ENCODE results near the gene KLK4. TPM values are rescaled to one million over a fixed set of nuclear protein-coding genes. Genes with fewer than 3 reads are reported as not detected.

Gene KLK4
- total RNA-seq, 1 experiment from 2014 or later: 0.70 TPM

DNA sequence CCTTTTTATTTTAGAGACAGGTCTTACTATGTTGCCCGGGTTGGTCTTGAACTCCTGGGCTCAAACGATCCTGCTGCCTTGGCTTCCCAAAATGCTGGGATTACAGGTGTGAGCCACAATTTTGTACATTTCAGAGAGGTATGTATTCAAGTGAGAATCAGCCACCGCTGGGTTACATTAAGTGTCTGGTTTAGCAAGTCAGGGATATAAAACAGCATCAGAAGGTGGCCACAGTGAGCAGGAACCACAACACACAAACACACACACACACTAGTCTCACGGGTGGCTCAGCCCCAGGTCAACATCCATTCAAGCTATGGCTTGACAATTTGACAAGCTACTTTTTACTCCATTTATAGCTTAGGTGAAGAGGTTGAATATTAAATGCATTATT is 21.5 kb upstream of the KLK4 start:
- ChIA-PET CTCF (interaction anchor here (0.7 to 8.1 kb wide), 2 partner anchors 85 to 1786 kb away, joined by 3 to 93 read pairs; no protein-coding TSS in a partner anchor), POLR2A (interaction anchor here (0.7 kb wide), 1 partner anchor 154 kb away, joined by 3 read pairs; no protein-coding TSS in a partner anchor)
- ATAC-seq: no peak
- TF ChIP-seq, protein P1, sequence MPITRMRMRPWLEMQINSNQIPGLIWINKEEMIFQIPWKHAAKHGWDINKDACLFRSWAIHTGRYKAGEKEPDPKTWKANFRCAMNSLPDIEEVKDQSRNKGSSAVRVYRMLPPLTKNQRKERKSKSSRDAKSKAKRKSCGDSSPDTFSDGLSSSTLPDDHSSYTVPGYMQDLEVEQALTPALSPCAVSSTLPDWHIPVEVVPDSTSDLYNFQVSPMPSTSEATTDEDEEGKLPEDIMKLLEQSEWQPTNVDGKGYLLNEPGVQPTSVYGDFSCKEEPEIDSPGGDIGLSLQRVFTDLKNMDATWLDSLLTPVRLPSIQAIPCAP (CRISPR knock-in tag; IDR thresholded peaks at IDR 0.05): no peak
- TF ChIP-seq GTF2I (CRISPR knock-in tag; conservative IDR thresholded peaks at IDR 0.05) (no peak), GRHL2 (CRISPR knock-in tag; IDR thresholded peaks at IDR 0.05; ENCODE audit: insufficient replicate concordance, severe bottlenecking) (no peak), ZBTB21 (CRISPR knock-in tag; IDR thresholded peaks at IDR 0.05; ENCODE audit: borderline replicate concordance) (no peak), ZNF232 (CRISPR knock-in tag; IDR thresholded peaks at IDR 0.05) (no peak)
- TF ChIP-seq, protein P2, sequence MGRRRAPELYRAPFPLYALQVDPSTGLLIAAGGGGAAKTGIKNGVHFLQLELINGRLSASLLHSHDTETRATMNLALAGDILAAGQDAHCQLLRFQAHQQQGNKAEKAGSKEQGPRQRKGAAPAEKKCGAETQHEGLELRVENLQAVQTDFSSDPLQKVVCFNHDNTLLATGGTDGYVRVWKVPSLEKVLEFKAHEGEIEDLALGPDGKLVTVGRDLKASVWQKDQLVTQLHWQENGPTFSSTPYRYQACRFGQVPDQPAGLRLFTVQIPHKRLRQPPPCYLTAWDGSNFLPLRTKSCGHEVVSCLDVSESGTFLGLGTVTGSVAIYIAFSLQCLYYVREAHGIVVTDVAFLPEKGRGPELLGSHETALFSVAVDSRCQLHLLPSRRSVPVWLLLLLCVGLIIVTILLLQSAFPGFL (CRISPR knock-in tag; IDR thresholded peaks at IDR 0.05; ENCODE audit: borderline replicate concordance): no peak
- TF ChIP-seq, protein P3, sequence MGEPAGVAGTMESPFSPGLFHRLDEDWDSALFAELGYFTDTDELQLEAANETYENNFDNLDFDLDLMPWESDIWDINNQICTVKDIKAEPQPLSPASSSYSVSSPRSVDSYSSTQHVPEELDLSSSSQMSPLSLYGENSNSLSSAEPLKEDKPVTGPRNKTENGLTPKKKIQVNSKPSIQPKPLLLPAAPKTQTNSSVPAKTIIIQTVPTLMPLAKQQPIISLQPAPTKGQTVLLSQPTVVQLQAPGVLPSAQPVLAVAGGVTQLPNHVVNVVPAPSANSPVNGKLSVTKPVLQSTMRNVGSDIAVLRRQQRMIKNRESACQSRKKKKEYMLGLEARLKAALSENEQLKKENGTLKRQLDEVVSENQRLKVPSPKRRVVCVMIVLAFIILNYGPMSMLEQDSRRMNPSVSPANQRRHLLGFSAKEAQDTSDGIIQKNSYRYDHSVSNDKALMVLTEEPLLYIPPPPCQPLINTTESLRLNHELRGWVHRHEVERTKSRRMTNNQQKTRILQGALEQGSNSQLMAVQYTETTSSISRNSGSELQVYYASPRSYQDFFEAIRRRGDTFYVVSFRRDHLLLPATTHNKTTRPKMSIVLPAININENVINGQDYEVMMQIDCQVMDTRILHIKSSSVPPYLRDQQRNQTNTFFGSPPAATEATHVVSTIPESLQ (CRISPR knock-in tag; IDR thresholded peaks at IDR 0.05): no peak
- TF ChIP-seq, protein P4, sequence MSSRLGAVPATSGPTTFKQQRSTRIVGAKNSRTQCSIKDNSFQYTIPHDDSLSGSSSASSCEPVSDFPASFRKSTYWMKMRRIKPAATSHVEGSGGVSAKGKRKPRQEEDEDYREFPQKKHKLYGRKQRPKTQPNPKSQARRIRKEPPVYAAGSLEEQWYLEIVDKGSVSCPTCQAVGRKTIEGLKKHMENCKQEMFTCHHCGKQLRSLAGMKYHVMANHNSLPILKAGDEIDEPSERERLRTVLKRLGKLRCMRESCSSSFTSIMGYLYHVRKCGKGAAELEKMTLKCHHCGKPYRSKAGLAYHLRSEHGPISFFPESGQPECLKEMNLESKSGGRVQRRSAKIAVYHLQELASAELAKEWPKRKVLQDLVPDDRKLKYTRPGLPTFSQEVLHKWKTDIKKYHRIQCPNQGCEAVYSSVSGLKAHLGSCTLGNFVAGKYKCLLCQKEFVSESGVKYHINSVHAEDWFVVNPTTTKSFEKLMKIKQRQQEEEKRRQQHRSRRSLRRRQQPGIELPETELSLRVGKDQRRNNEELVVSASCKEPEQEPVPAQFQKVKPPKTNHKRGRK (CRISPR knock-in tag; IDR thresholded peaks at IDR 0.05; ENCODE audit: borderline replicate concordance): no peak
- TF ChIP-seq, protein P5, sequence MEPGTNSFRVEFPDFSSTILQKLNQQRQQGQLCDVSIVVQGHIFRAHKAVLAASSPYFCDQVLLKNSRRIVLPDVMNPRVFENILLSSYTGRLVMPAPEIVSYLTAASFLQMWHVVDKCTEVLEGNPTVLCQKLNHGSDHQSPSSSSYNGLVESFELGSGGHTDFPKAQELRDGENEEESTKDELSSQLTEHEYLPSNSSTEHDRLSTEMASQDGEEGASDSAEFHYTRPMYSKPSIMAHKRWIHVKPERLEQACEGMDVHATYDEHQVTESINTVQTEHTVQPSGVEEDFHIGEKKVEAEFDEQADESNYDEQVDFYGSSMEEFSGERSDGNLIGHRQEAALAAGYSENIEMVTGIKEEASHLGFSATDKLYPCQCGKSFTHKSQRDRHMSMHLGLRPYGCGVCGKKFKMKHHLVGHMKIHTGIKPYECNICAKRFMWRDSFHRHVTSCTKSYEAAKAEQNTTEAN (CRISPR knock-in tag; IDR thresholded peaks at IDR 0.05): no peak
- no peaks in the 10 kb centered on the region for H3K36me3 Mint-ChIP-seq
- DNase-seq (ENCODE audit: low spot score): no peak
- H3K4me1 Mint-ChIP-seq: peaks cover 6% of the 10 kb centered on the region
- no peaks in the 10 kb centered on the region for H3K9me3 Mint-ChIP-seq
- H3K27ac Mint-ChIP-seq: no peak overlapping the region
- H3K27me3 Mint-ChIP-seq (ENCODE audit: low read depth): peaks cover 34% of the 10 kb centered on the region
- no peak overlapping the region for H3K4me3 Mint-ChIP-seq

DNA sequence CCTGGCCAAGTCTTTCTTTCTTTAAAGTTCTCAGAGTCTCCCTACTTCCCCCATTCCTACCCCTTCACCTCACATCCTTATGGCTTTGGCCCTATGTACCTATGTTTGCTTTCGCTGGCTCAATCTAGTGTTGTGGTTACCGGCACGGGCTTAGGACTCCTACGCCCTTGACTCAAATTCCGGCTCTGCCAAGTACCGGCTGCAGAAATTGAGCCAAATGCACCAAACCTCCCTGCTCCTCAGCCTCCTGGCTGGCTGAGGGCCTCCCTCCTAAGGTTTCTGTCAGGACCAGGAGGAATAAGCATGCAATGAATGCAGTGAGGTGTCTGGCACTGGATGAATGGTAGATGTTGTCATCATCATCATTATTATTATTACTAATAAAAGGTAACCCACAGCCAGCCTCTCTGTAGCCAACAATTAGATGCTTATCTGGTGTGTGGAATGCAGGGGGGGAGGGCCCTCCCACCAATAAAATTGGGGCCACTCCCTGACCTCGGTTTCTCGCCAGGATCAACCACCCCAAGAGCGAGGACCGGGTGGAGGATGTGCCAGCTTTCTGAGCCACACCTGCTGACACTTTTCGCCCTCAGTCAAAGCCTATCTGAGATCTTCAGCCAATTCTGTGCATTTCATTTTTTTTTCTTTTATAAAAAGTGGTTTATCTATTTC is 21.0 kb upstream of the KLK4 start:
- H3K9me3 Mint-ChIP-seq: no peaks in the 10 kb centered on the region
- no peak overlapping the region for H3K4me3 Mint-ChIP-seq
- ChIA-PET POLR2A (no interaction called here), CTCF (interaction anchor here (0.7 to 8.1 kb wide), 2 partner anchors 85 to 1786 kb away, joined by 3 to 93 read pairs; no protein-coding TSS in a partner anchor)
- DNase-seq (ENCODE audit: low spot score): no peak
- no peak for ATAC-seq
- H3K27me3 Mint-ChIP-seq (ENCODE audit: low read depth): peaks cover 32% of the 10 kb centered on the region
- H3K36me3 Mint-ChIP-seq: no peaks in the 10 kb centered on the region
- H3K27ac Mint-ChIP-seq: no peak overlapping the region
- H3K4me1 Mint-ChIP-seq: peaks cover 6% of the 10 kb centered on the region
- no peak for TF ChIP-seq RORB (CRISPR knock-in tag; IDR thresholded peaks at IDR 0.05)
- no peak for TF ChIP-seq KAT7 (CRISPR knock-in tag; IDR thresholded peaks at IDR 0.05; ENCODE audit: borderline replicate concordance)
- TF ChIP-seq FOXJ3 (CRISPR knock-in tag; IDR thresholded peaks at IDR 0.05; ENCODE audit: borderline replicate concordance): no peak
- TF ChIP-seq, protein P6, sequence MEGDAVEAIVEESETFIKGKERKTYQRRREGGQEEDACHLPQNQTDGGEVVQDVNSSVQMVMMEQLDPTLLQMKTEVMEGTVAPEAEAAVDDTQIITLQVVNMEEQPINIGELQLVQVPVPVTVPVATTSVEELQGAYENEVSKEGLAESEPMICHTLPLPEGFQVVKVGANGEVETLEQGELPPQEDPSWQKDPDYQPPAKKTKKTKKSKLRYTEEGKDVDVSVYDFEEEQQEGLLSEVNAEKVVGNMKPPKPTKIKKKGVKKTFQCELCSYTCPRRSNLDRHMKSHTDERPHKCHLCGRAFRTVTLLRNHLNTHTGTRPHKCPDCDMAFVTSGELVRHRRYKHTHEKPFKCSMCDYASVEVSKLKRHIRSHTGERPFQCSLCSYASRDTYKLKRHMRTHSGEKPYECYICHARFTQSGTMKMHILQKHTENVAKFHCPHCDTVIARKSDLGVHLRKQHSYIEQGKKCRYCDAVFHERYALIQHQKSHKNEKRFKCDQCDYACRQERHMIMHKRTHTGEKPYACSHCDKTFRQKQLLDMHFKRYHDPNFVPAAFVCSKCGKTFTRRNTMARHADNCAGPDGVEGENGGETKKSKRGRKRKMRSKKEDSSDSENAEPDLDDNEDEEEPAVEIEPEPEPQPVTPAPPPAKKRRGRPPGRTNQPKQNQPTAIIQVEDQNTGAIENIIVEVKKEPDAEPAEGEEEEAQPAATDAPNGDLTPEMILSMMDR (IDR thresholded peaks at IDR 0.05): no peak
- TF ChIP-seq, protein P7, sequence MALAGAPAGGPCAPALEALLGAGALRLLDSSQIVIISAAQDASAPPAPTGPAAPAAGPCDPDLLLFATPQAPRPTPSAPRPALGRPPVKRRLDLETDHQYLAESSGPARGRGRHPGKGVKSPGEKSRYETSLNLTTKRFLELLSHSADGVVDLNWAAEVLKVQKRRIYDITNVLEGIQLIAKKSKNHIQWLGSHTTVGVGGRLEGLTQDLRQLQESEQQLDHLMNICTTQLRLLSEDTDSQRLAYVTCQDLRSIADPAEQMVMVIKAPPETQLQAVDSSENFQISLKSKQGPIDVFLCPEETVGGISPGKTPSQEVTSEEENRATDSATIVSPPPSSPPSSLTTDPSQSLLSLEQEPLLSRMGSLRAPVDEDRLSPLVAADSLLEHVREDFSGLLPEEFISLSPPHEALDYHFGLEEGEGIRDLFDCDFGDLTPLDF (CRISPR knock-in tag; IDR thresholded peaks at IDR 0.05): no peak
- TF ChIP-seq, protein P8, sequence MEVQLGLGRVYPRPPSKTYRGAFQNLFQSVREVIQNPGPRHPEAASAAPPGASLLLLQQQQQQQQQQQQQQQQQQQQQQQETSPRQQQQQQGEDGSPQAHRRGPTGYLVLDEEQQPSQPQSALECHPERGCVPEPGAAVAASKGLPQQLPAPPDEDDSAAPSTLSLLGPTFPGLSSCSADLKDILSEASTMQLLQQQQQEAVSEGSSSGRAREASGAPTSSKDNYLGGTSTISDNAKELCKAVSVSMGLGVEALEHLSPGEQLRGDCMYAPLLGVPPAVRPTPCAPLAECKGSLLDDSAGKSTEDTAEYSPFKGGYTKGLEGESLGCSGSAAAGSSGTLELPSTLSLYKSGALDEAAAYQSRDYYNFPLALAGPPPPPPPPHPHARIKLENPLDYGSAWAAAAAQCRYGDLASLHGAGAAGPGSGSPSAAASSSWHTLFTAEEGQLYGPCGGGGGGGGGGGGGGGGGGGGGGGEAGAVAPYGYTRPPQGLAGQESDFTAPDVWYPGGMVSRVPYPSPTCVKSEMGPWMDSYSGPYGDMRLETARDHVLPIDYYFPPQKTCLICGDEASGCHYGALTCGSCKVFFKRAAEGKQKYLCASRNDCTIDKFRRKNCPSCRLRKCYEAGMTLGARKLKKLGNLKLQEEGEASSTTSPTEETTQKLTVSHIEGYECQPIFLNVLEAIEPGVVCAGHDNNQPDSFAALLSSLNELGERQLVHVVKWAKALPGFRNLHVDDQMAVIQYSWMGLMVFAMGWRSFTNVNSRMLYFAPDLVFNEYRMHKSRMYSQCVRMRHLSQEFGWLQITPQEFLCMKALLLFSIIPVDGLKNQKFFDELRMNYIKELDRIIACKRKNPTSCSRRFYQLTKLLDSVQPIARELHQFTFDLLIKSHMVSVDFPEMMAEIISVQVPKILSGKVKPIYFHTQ (CRISPR knock-in tag; IDR thresholded peaks at IDR 0.05): no peak
- no peak for TF ChIP-seq NFE2L1 (CRISPR knock-in tag; IDR thresholded peaks at IDR 0.05)
- TF ChIP-seq, protein P9, sequence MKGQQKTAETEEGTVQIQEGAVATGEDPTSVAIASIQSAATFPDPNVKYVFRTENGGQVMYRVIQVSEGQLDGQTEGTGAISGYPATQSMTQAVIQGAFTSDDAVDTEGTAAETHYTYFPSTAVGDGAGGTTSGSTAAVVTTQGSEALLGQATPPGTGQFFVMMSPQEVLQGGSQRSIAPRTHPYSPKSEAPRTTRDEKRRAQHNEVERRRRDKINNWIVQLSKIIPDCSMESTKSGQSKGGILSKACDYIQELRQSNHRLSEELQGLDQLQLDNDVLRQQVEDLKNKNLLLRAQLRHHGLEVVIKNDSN (CRISPR knock-in tag; IDR thresholded peaks at IDR 0.05): no peak
- no peak for TF ChIP-seq ESRRA (CRISPR knock-in tag; IDR thresholded peaks at IDR 0.05; ENCODE audit: borderline replicate concordance)
- TF ChIP-seq, protein P10, sequence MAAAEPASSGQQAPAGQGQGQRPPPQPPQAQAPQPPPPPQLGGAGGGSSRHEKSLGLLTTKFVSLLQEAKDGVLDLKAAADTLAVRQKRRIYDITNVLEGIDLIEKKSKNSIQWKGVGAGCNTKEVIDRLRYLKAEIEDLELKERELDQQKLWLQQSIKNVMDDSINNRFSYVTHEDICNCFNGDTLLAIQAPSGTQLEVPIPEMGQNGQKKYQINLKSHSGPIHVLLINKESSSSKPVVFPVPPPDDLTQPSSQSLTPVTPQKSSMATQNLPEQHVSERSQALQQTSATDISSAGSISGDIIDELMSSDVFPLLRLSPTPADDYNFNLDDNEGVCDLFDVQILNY (CRISPR knock-in tag; IDR thresholded peaks at IDR 0.05): no peak

Data from WTC11 (cell line).